ENCODE results near the gene BCL7A.

BCL7A gene

GRCh38 chr12:122001466-122002209, 20.0 kb upstream of the BCL7A start:
- no peak for DNase-seq

- DNase-seq = no peak
Measured at GRCh38 chr12:122003651-122004611, 17.8 kb upstream of the BCL7A start.

GRCh38 chr12:122004633-122005071, 17.0 kb upstream of the BCL7A start:
- no peak for DNase-seq

GRCh38 chr12:122005252-122005776, 16.4 kb upstream of the BCL7A start:
- DNase-seq = no peak

GRCh38 chr12:122006186-122006926, 15.3 kb upstream of the BCL7A start:
- no peak for DNase-seq

GRCh38 chr12:122009741-122010140, 11.9 kb upstream of the BCL7A start:
- no peak for DNase-seq

- no peak for DNase-seq
Measured at GRCh38 chr12:122012184-122012583, 9.5 kb upstream of the BCL7A start.

- no peak for DNase-seq
Measured at GRCh38 chr12:122013136-122013535, 8.5 kb upstream of the BCL7A start.

GRCh38 chr12:122013791-122014590, 7.7 kb upstream of the BCL7A start:
- no peak for DNase-seq

GRCh38 chr12:122014781-122015180, 6.9 kb upstream of the BCL7A start:
- no peak for DNase-seq

GRCh38 chr12:122018457-122018856, 3.2 kb upstream of the BCL7A start:
- DNase-seq = no peak

- DNase-seq = no peak
Measured at GRCh38 chr12:122018937-122019336, 2.7 kb upstream of the BCL7A start.

GRCh38 chr12:122020795-122021192, 890 bp upstream of the BCL7A start:
- DNase-seq = no peak

- DNase-seq = no peak
Measured at GRCh38 chr12:122021193-122021821, 377 bp upstream of the BCL7A start.

GRCh38 chr12:122022393-122023338, 982 bp downstream of the BCL7A start:
- no peak for DNase-seq

- no peak for DNase-seq
Measured at GRCh38 chr12:122023339-122024131, 1.9 kb downstream of the BCL7A start.

GRCh38 chr12:122024132-122024785, 2.6 kb downstream of the BCL7A start:
- DNase-seq = no peak

GRCh38 chr12:122026706-122027333, 5.1 kb downstream of the BCL7A start:
- DNase-seq = no peak

Measured in effector CD4-positive, alpha-beta T cell (primary cell).